ENCODE measurements around the gene C1orf115.

C1orf115 gene

DNA sequence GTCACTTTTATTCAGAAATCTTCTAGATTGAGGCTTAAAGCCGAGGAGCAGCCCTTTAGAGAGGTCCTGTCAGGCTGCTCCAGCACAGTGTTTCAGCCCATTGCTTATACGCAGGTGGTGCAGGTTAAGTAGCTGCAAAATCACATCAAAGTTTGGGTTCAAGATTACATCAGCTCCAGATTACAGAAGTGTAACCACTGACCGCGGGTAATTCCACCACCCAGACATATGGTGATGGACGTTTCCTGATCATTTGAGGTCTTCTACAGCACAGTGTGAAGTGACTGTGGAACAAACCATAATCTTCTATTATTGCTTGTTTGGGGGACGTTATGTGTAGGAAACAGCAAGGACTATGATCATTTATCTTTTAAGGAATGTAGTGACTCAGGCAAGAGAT, 11.8 kb downstream of the C1orf115 start:
- no peaks in the 10 kb centered on the region for H3K79me2 ChIP-seq
- no peaks in the 10 kb centered on the region for H3K36me3 ChIP-seq (ENCODE audit: control insufficient read depth, insufficient read depth, low read length)
- H3K9me3 ChIP-seq (ENCODE audit: control insufficient read depth, low read length) = no peaks in the 10 kb centered on the region
- no peak overlapping the region for H3K9ac ChIP-seq
- no peaks in the 10 kb centered on the region for H3K27me3 ChIP-seq (ENCODE audit: control insufficient read depth, insufficient read depth, low read length)
- no peak overlapping the region for H3K27ac ChIP-seq
- H3K4me1 ChIP-seq = no peaks in the 10 kb centered on the region
- no peak overlapping the region for H3K4me2 ChIP-seq (ENCODE audit: low read length)
- no peak overlapping the region for H3K4me3 ChIP-seq (ENCODE audit: low read depth, low read length)
- H2AFZ ChIP-seq = no peak overlapping the region
- TF ChIP-seq, protein P1, sequence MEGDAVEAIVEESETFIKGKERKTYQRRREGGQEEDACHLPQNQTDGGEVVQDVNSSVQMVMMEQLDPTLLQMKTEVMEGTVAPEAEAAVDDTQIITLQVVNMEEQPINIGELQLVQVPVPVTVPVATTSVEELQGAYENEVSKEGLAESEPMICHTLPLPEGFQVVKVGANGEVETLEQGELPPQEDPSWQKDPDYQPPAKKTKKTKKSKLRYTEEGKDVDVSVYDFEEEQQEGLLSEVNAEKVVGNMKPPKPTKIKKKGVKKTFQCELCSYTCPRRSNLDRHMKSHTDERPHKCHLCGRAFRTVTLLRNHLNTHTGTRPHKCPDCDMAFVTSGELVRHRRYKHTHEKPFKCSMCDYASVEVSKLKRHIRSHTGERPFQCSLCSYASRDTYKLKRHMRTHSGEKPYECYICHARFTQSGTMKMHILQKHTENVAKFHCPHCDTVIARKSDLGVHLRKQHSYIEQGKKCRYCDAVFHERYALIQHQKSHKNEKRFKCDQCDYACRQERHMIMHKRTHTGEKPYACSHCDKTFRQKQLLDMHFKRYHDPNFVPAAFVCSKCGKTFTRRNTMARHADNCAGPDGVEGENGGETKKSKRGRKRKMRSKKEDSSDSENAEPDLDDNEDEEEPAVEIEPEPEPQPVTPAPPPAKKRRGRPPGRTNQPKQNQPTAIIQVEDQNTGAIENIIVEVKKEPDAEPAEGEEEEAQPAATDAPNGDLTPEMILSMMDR (IDR thresholded peaks at IDR 0.05) = no peak

DNA sequence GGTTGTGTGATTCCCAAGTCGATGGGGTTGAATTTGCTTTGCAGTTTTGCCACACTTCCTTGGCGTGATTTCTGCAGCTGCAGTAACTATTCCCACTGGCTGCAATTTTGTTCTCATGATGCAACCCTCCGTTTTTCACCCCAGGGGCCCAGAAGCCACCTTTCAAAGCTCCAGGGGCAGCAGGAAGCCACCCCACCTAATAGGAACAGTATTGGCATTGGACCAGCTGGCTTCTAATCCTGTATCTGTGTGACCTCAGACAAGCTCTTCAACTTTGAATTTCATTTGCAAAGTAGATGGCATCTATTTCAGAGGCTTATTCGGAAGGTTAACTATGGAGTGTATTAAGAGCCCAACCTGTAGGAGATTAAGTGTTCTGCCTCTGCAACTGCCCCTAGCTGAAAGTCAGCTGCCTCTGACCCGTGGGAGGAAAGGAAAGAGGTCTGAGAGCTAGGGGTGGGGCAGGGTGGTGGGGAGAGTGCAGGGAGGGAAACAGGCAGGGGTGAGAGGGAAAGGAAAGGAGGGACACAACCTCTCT, 12.6 kb downstream of the C1orf115 start:
- Histone ChIP-seq H3K9me3 (ENCODE audit: control insufficient read depth, low read length) (no peaks in the 10 kb centered on the region), H3K79me2 (no peaks in the 10 kb centered on the region), H3K27me3 (ENCODE audit: control insufficient read depth, insufficient read depth, low read length) (no peaks in the 10 kb centered on the region), H3K36me3 (ENCODE audit: control insufficient read depth, insufficient read depth, low read length) (no peaks in the 10 kb centered on the region), H3K27ac (no peak overlapping the region), H2AFZ (no peak overlapping the region), H3K4me3 (ENCODE audit: low read depth, low read length) (no peak overlapping the region), H3K4me2 (ENCODE audit: low read length) (no peak overlapping the region), H3K9ac (no peak overlapping the region), H3K4me1 (no peaks in the 10 kb centered on the region)
- TF ChIP-seq, protein P1 (IDR thresholded peaks at IDR 0.05) = no peak

DNA sequence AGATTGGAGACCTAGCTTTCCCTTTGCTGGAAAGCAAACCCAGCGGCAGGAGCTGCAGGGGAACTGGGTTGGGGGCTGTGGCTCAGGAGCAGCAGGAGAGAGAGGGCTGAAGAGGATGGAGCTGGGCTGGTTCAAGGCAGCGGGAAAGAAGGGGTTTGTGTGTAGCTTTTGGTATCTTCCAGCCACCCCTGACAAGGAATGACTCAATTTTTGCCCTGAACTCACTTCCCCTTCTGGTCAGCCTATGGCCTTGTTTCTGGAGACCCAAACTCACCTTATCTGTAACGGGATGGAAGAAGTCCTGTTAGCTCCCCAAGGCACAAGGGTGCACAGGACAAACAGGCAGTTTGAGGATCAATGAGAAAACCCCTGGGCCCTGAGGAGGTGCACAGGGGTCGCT, 13.1 kb downstream of the C1orf115 start:
- H3K27me3 ChIP-seq (ENCODE audit: control insufficient read depth, insufficient read depth, low read length) = no peaks in the 10 kb centered on the region
- H3K9me3 ChIP-seq (ENCODE audit: control insufficient read depth, low read length) = no peaks in the 10 kb centered on the region
- H3K9ac ChIP-seq = no peak overlapping the region
- H3K27ac ChIP-seq = no peak overlapping the region
- H3K4me2 ChIP-seq (ENCODE audit: low read length) = no peak overlapping the region
- TF ChIP-seq, protein P1 (IDR thresholded peaks at IDR 0.05) = no peak
- no peaks in the 10 kb centered on the region for H3K36me3 ChIP-seq (ENCODE audit: control insufficient read depth, insufficient read depth, low read length)
- no peak overlapping the region for H3K4me3 ChIP-seq (ENCODE audit: low read depth, low read length)
- H3K79me2 ChIP-seq = no peaks in the 10 kb centered on the region
- H2AFZ ChIP-seq = no peak overlapping the region
- no peaks in the 10 kb centered on the region for H3K4me1 ChIP-seq

DNA sequence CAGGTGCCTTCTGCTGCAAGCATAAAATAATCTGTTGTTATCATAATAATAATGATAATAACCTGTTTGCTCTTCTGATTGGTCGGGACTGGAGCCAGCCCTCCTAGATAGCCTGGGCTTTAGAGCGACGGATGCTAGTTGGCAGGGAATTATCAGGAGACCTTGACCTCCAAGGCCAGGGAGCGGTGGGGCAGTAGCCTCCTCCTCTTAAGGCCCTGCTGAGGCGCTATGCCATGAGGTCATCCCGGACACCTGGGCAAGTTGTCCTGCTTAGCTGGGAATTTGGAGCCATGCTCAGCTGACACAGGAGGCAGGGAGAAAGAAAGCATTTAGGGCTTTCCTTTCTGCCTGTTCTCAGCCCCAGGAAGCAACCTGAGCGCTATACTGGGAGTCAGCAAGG, 15.6 kb downstream of the C1orf115 start:
- Histone ChIP-seq H3K27ac (no peak overlapping the region), H3K36me3 (ENCODE audit: control insufficient read depth, insufficient read depth, low read length) (no peaks in the 10 kb centered on the region), H3K4me1 (no peaks in the 10 kb centered on the region), H3K79me2 (no peaks in the 10 kb centered on the region), H3K27me3 (ENCODE audit: control insufficient read depth, insufficient read depth, low read length) (no peaks in the 10 kb centered on the region), H3K4me2 (ENCODE audit: low read length) (no peak overlapping the region), H2AFZ (no peak overlapping the region), H3K9me3 (ENCODE audit: control insufficient read depth, low read length) (no peaks in the 10 kb centered on the region), H3K9ac (no peak overlapping the region), H3K4me3 (ENCODE audit: low read depth, low read length) (no peak overlapping the region)
- TF ChIP-seq, protein P1 (IDR thresholded peaks at IDR 0.05) = no peak

DNA sequence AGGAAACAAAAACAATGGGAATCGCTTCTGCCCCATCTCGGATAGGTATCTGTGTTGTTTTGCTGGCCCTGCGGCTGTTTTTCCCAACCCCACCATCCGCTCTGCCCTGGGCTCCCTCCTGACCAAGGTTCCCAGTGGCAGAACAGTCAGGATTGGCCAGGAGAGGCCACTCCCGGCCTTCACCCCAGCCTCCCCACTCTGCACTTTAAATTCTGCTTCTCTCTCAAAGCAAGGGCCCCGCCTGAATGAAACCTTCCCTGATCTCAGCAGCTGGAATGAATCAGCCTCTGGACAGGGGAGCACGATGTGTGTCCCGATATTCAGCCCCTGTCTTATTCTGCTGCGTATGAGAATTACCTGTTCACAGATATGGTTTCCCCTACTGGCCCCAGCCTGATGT, 16.3 kb downstream of the C1orf115 start:
- Histone ChIP-seq H3K9ac (no peak overlapping the region), H3K4me3 (ENCODE audit: low read depth, low read length) (no peak overlapping the region), H3K4me1 (no peaks in the 10 kb centered on the region), H3K27me3 (ENCODE audit: control insufficient read depth, insufficient read depth, low read length) (no peaks in the 10 kb centered on the region), H3K9me3 (ENCODE audit: control insufficient read depth, low read length) (no peaks in the 10 kb centered on the region), H3K79me2 (no peaks in the 10 kb centered on the region), H3K4me2 (ENCODE audit: low read length) (no peak overlapping the region), H3K36me3 (ENCODE audit: control insufficient read depth, insufficient read depth, low read length) (no peaks in the 10 kb centered on the region), H3K27ac (no peak overlapping the region), H2AFZ (no peak overlapping the region)
- TF ChIP-seq, protein P1 (IDR thresholded peaks at IDR 0.05) = no peak

Data from parathyroid adenoma (tissue), 2 donors.